ENCODE results near the gene NOX3.
"Not testable (repeated sequence)": the region's sequence is repeated elsewhere in the genome, so short reads cannot be mapped to it uniquely, and the experiment has no call there.

The NOX3 gene

GRCh38 chr6:155466539-155466938, 10.9 kb upstream of the NOX3 start:
- no peak for DNase-seq

- no peak for DNase-seq
Observed at GRCh38 chr6:155461556-155461955, 5.9 kb upstream of the NOX3 start.

- no peak for DNase-seq
Observed at GRCh38 chr6:155454471-155454870, 1.2 kb downstream of the NOX3 start.

- no peak for DNase-seq
Observed at GRCh38 chr6:155454008-155454407, 1.6 kb downstream of the NOX3 start.

GRCh38 chr6:155452576-155452975, 3.1 kb downstream of the NOX3 start:
- DNase-seq, result no peak

- not testable (repeated sequence) for DNase-seq
Observed at GRCh38 chr6:155451530-155451929, 4.1 kb downstream of the NOX3 start.

- no peak for DNase-seq
Observed at GRCh38 chr6:155450240-155450581, 5.4 kb downstream of the NOX3 start.

- DNase-seq, result peak; percentile 25
Observed at GRCh38 chr6:155449450-155450239, 6.0 kb downstream of the NOX3 start.

- DNase-seq, result peak; percentile 54
Observed at GRCh38 chr6:155448668-155449449, 6.8 kb downstream of the NOX3 start.

- no peak for DNase-seq
Observed at GRCh38 chr6:155447949-155448348, 7.7 kb downstream of the NOX3 start.

GRCh38 chr6:155444952-155445903, 10.4 kb downstream of the NOX3 start:
- DNase-seq, result no peak

GRCh38 chr6:155444120-155444917, 11.3 kb downstream of the NOX3 start:
- no peak for DNase-seq

GRCh38 chr6:155443168-155443567, 12.5 kb downstream of the NOX3 start:
- DNase-seq, result no peak

- DNase-seq, result no peak
Observed at GRCh38 chr6:155442562-155442961, 13.1 kb downstream of the NOX3 start.

GRCh38 chr6:155441112-155441465, 14.6 kb downstream of the NOX3 start:
- DNase-seq, result no peak

- no peak for DNase-seq
Observed at GRCh38 chr6:155440398-155441111, 15.1 kb downstream of the NOX3 start.

GRCh38 chr6:155439376-155439775, 16.3 kb downstream of the NOX3 start:
- DNase-seq, result no peak

- peak; percentile 31 for DNase-seq
Observed at GRCh38 chr6:155436981-155437749, 18.5 kb downstream of the NOX3 start.

GRCh38 chr6:155434829-155435423, 20.7 kb downstream of the NOX3 start:
- no peak for DNase-seq

- no peak for DNase-seq
Observed at GRCh38 chr6:155434096-155434495, 21.5 kb downstream of the NOX3 start.

GRCh38 chr6:155432293-155432692, 23.3 kb downstream of the NOX3 start:
- no peak for DNase-seq

Measured in NCI-H345 (cell line).